HG03097 (cell line): ENCODE data around the gene C11orf86.

ENCODE experiments used
- ATAC-seq: cut with Tn5 transposase; IDR thresholded peaks from one replicate; pipeline ENCODE4 v1.9.1; 2021; ENCODE audit not compliant: unreplicated experiment, low FRiP score

C11orf86 gene

GRCh38 chr11:67022961-67023956, 48.2 kb downstream of the C11orf86 start, which contains the start of gene SYT12:
SYT12 (plus strand) TSS chr11:67023134; CDS start chr11:67030145, 7,011 bp downstream.
- no peak for ATAC-seq

GRCh38 chr11:67023957-67024353, 48.9 kb downstream of the C11orf86 start:
- no peak for ATAC-seq

- no peak for ATAC-seq
Measured at GRCh38 chr11:67024410-67024809, 49.3 kb downstream of the C11orf86 start.

GRCh38 chr11:67024966-67025365, 49.9 kb downstream of the C11orf86 start:
- no peak for ATAC-seq

- no peak for ATAC-seq
Measured at GRCh38 chr11:67025750-67026149, 50.6 kb downstream of the C11orf86 start.
